Fibroblast of villous mesenchyme (primary cell): ENCODE data around the gene CPT1C. TPM values are rescaled to one million over a fixed set of nuclear protein-coding genes. Genes with fewer than 3 reads are reported as not detected.

Experiments
- DNase-seq: peaks from one replicate; pipeline ENCODE4 v3.0.0-alpha.2; 2010; ENCODE audit warnings: low read depth
- H3K4me3 ChIP-seq: 2 replicates; pipeline ENCODE4 v1.5.1; 2011; ENCODE audit warnings: low read depth, mild to moderate bottlenecking, low read length
- total RNA-seq: library from RNA; depleted of rRNA; stranded (reverse); fragments of >200 nt; gene quantifications from 2 replicates; pipeline ENCODE4 v1.2.3, GENCODE V29; 2012
- TF ChIP-seq, protein P1 (sequence below): IDR thresholded peaks from 2 replicates; pipeline ENCODE4 v1.5.1; 2012; ENCODE audit warnings: low read depth, mild to moderate bottlenecking, low read length; ENCODE audit not compliant: insufficient read depth

Gene CPT1C
- total RNA-seq, 1 donor, result 32.0 TPM

DNA sequence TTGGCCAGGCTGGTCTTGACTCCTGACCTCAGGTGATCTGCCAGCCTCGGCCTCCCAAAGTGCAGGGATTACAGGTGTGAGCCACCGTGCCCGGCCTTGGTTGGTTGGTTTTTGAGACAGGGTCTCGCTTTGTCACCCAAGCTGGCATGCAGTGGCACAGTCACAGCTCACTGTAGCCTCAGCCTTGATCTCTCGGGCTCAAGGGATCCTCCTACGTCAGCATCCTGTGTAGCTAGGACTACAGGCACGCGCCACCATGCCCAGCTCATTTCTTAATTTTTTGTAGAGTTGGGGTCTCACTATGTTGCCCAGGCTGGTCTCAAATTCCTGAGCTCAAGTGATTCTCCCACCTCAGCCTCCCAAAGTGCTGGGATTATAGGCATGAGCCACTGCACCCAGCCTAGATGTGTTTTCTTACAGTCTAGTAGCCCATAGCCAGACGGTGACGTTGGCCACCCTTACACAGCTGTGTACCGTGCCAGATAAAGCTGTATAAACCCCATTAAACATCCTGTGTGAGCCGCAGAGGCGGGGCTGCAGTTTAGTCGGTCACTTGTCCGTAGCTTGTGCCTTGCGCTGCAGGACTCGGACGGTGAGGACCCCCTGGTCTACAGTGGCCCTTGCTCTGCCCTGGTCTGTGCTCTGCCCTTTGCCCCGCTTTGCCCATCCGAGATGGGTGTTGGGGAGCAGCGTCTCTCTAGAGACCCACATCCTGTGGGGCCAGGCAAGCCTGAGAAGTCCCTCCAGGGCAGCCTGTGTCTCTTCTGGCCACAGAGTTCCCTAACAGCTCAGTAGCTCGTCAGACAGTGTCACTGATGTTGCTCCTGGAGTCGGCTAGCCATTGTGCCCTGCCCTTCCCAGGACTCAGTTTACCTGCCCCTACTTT is 35.1 kb upstream of the CPT1C start:
- no peak overlapping the region for H3K4me3 ChIP-seq
- DNase-seq, result no peak
- TF ChIP-seq, protein P1, sequence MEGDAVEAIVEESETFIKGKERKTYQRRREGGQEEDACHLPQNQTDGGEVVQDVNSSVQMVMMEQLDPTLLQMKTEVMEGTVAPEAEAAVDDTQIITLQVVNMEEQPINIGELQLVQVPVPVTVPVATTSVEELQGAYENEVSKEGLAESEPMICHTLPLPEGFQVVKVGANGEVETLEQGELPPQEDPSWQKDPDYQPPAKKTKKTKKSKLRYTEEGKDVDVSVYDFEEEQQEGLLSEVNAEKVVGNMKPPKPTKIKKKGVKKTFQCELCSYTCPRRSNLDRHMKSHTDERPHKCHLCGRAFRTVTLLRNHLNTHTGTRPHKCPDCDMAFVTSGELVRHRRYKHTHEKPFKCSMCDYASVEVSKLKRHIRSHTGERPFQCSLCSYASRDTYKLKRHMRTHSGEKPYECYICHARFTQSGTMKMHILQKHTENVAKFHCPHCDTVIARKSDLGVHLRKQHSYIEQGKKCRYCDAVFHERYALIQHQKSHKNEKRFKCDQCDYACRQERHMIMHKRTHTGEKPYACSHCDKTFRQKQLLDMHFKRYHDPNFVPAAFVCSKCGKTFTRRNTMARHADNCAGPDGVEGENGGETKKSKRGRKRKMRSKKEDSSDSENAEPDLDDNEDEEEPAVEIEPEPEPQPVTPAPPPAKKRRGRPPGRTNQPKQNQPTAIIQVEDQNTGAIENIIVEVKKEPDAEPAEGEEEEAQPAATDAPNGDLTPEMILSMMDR, result no peak

DNA sequence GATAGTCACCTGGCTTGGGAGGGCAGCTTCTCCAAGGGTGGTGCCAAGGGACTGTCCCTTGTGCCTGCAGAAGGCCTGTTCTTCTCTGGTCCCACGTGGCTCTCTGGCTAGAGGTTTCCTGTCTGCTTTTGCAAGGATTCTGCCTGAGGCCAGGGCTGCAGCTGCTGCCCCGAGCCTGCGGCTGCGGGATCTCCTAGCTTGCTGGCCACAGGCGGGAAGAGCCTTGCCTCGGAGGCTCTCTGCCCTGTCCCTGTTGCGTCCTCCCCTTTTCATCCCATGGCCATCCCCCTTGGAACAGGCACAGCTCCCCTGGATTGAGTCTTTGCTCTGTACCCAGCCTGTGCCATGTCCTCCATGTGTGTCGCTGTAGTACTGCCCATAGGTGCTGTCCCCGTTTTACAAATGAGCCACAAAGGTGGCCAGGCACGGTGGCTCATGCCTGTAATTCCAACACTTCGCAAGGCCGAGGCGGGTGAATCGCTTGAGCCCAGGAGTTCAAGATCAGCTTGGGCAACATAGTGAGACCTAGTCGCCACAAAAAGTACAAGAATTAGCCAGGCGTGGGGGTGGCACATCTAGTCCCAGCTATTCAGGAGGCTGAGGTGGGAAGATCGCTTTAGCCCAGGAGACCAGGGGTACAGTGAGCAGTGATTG is 34.3 kb upstream of the CPT1C start:
- TF ChIP-seq, protein P1, result no peak
- no peak for DNase-seq
- H3K4me3 ChIP-seq, result no peak overlapping the region

DNA sequence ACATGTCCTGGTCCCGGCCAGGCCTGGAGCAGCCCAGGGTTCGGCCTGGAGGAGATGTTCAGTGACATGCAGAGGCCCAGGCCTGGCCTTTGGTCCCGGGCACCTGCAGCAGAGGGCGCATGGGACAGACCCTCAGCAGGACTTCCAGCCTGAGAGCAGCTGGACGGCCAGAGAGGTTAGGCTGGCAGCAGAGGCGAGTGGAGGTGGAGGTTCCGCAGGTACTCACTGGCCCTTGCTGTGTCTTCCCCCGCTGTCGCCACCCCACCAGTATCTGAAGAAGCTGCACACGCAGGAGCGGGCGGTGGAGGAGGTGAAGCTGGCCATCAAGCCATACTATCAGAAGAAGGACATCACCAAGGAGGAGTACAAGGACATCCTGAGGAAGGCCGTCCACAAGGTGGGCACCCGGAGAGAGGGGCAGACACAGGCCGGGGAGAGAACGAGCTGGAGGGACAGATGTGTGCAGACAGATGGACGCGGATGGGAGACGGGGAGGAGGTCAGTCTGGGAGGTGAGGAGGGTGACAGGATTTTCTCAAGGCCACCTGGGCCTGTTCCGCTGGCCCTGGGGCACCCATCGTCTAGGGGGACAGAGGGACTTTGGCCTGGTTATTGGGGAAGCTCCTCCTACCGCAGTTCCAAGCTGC is 33.3 kb upstream of the CPT1C start:
- TF ChIP-seq, protein P1, result no peak
- DNase-seq, result no peak

DNA sequence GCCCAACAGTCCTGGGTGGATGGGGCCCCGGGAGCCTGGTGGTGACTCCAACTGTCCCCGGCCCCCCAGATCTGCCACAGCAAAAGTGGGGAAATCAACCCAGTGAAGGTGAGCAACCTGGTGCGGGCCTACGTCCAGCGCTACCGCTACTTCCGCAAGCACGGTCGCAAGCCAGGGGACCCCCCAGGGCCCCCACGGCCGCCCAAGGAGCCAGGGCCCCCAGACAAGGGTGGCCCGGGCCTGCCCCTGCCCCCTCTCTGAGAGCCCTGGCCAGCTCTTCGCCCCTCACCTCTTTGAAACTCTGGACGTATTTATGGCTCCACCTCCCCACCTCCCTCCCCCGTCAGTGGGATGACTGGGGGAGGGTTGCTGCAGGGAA is 32.8 kb upstream of the CPT1C start:
- no peak overlapping the region for H3K4me3 ChIP-seq
- TF ChIP-seq, protein P1, result no peak
- DNase-seq, result no peak

More for the DNA sequence above, 33.3 kb upstream of the CPT1C start:
- no peak overlapping the region for H3K4me3 ChIP-seq

DNA sequence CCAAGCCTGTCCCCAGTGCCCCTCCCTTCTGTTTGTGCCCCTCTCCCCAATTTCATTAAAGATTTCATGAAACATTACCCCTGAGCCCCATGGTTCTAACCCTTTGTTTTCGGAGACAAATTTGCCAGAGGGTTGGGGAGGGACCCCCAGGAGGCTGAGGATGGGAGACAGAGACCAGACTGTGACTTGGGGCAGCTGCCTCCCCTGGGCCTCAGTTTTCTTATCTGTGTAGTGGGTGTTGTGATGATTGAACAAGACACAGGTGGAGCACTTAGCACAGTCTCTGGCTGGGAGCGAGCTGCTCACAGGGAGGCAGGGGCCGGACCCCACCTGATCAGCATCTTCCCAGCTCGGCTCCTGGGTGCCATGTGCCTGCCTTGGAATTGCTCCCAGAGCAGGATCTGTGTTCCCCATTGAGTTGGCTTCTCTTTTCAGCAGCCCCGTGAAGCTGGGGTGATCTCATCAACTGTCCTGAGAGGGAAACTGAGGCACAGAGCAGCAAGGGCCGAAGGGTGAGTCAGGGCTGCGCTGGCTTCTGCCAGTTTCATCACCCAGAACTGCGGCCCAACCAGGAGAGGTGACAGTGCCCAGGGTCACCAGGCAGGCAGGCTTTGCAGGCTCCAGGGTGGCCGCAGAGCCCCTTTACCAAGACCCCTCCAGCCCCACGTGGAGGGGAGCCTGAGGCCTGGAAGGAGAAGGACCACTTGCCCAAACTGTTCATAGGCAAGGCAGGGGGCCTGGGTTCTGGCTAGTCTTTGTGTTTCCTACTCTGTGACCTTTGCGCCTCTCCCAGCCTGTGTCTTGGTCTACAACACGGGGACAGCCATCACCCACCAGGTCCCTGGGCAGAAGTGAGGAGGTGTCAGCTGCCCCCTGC is 32.1 kb upstream of the CPT1C start:
- TF ChIP-seq, protein P1, result no peak
- no peak overlapping the region for H3K4me3 ChIP-seq
- no peak for DNase-seq

DNA sequence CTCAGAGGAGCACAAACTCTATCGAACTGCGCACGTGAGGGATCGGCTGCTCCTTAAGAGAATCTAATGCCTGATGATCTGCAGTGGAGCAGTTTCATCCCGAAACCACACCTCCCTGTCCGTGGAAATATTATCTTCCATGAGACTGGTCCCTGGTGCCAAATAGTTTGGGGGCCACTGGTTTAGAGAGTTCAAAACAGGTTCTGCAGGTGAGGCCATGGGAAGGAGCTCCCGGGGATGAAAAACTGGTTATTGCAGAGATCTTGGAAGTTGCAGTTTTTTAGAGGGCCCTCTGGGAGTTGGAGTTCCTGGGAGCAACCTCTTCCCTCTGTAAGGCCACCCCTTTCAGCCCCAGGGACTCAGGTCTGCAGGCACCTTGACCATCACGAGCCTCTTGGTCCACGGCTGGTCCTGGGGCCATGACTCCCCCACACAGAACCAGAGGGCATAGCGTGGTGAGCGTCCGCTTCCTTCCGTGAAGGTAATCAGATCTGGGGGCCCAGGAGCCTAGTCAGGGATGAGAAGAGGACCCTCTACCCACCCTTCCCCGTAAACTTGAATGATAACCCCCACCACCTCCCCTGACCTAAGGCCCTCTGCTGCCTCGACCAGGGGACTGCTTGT is 30.5 kb upstream of the CPT1C start:
- no peak for DNase-seq
- no peak overlapping the region for H3K4me3 ChIP-seq
- TF ChIP-seq, protein P1, result no peak
